NCI-H510A (cell line): ENCODE results near the gene SLC41A1.
A peak's percentile ranks its signal among the peaks of the same experiment; 100 is the strongest.

Source experiments
- DNase-seq: peaks from one replicate; lab custom pipeline; 2025; lab: John Stamatoyannopoulos, UW

The SLC41A1 gene

GRCh38 chr1:205822397-205822796 is 9.4 kb upstream of the SLC41A1 start:
- DNase-seq, result no peak

DNA sequence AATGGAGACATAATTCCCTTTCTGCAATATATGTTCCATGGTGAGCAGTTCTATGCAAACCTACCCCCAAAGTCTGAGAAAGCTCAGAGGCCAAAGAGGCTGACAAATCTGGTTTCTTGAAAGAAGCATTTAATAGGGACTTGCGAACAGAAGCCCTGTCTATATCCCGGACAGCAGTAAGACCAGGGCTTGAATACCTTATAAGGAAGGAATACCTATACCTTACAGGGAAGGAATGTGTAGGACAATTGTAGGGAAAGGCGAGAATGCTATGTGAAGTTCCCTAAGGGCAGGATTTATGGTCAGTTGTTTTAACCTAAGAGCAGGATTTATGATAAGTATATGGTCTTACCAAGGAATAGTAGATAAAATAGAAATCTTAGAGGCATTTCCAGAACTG is 5.0 kb upstream of the SLC41A1 start:
- DNase-seq, result no peak

DNA sequence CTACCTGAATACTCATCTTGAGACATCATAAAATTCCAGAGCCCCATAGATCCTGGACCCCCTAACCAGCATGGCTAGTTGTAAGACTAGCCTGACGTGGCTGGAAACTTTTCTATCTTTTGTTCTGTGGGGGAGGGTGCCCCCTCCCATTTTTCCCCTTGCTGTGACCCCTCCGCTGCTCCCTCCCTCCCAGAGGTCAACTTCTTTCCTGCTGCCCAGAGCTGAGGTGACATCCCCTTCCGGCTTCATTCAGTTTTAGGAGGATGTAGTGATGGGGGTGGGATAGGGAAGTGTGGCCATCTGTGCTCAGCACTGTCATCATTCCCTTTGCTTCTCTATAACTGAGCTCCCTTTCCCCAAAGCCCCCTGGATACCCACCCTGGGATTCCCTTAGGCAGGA is 4.4 kb upstream of the SLC41A1 start:
- DNase-seq, result no peak

DNA sequence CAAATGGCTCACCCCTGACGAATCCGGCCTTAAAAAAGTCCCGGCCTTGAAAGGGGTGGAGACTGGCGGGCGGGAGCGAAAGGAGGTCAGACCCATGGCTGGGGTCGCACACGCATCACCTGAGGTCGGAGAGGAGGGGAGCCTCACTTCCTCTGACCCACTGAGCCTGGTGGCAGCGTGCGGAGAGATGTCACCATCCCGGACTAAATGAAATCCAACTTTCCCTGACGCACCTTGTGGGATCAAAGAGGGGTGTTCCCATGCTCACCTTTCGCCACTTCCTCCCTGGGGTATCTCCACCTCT is 709 bp upstream of the SLC41A1 start:
- DNase-seq, result no peak

- no peak for DNase-seq
These were observed 624 bp downstream of the SLC41A1 start for GRCh38 chr1:205812271-205812877.

GRCh38 chr1:205811660-205812059 is 1.3 kb downstream of the SLC41A1 start:
- no peak for DNase-seq

- no peak for DNase-seq
These were observed 2.4 kb downstream of the SLC41A1 start for GRCh38 chr1:205810448-205811157.

- no peak for DNase-seq
These were observed 3.1 kb downstream of the SLC41A1 start for GRCh38 chr1:205809942-205810345.

- no peak for DNase-seq
These were observed 3.5 kb downstream of the SLC41A1 start for GRCh38 chr1:205809469-205809868.

GRCh38 chr1:205805082-205805711 is 7.8 kb downstream of the SLC41A1 start:
- DNase-seq, result no peak

- DNase-seq, result no peak
These were observed 8.4 kb downstream of the SLC41A1 start for GRCh38 chr1:205804605-205805004.

GRCh38 chr1:205803986-205804385 is 9.0 kb downstream of the SLC41A1 start:
- DNase-seq, result no peak

DNA sequence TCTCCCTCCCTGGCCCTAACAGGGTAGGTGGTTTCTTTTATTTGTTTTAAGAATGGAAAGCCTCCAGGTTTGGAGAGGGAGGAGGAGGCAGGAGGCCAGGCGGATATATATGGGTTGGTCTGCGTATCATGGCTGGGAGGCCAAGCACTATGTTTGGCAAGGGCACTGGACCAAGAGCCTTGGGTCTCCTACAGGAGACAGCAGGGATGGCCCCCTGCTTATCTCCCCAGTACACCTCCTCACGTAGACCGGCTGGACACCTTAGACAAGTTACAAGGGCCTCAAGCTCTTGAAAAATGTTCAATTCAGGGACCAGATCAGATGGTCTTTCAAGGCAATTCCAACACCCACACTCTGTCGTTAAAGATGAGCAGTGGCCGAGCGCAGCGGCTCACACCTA is 10.9 kb downstream of the SLC41A1 start:
- no peak for DNase-seq

GRCh38 chr1:205800981-205801703 is 11.9 kb downstream of the SLC41A1 start:
- no peak for DNase-seq

- DNase-seq, result no peak
These were observed 12.6 kb downstream of the SLC41A1 start for GRCh38 chr1:205800427-205800826.

DNA sequence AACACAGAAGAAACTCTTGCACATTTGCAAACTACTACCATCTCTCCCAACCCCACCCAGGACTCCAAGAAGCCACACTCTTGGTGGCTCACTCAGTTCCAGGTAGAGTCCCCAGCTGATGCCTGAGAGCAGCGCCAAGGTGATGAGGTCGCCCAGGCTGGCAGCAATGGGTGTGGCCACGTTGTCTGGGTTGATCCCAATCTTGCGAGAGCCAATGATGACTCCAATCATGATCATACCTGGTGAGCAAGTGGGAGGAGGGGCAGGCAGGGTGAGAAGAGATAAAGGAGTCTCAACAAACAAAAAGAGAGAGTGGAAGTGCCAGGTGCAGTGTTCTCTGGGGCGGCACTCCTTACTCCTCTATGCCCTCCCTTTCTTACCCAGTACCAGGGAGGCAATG is 14.4 kb downstream of the SLC41A1 start:
- DNase-seq, result no peak

GRCh38 chr1:205797168-205797567 is 15.8 kb downstream of the SLC41A1 start:
- no peak for DNase-seq

DNA sequence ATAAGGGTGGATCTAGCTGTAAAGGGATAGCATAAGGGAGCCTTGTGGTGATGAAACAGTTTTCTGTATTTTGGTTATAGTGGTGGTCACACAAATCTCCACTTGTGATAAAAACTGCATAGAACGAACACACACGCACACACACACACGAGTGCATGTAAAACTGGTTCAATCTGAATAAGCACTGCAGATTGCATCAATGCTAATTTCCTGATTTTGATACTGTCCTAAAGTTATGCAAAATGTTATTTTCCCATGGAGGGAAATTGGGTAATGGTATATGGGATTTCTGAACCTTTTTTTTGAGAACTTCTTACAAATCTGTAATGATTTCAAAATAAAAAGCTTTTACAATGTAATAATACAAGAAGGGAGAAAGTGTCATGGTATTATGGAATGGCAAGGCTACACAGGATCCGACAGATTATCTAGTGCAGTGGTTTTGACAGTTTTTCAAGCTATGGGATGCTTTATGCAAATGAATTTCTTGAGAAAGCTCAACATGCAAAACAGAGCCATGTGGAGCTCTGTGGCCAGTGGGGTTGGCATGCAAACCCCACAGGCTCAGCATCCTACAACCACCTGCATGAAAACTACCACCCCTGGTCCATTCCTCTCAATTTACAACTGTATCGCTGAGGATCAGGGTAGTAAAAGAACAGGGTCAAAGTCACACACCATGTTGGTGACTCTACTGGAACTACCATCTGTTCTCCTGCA is 18.8 kb downstream of the SLC41A1 start:
- DNase-seq, result no peak

DNA sequence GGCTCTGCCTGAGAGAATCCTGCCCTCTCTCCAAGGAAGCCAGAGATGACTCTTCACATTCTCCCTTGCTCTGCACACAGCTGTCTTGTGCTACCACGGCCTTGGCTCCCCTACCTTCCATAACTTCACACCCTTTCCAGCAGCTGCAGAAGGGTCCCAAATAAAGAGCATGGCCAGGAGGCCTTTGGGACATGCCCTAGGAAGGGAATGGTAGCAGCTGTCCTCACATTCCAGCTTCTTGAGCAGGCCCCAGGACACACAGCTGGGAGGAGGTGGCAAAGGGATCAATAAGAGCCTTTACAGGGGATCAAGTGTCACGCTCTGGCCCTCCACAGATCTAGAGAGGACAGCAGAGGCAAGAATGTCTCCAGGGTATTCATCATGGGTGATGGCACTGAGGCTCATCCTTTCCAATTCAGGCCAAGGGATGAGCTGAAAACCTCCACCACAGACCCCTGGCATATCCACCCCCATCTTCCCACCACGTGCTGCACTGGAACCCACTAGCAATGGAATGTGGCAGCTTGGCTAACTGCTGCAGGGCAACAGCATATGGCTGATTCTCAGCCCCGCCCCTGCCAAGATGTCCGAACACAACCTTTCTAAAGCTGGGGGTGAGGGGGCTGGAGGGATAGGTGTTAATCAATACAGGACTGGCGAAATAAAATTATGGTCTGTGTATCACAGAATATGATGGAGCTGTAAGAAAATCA is 19.9 kb downstream of the SLC41A1 start:
- no peak for DNase-seq

GRCh38 chr1:205792481-205792881 is 20.5 kb downstream of the SLC41A1 start:
- DNase-seq, result no peak

- DNase-seq, result peak; percentile 19
These were observed 21.3 kb downstream of the SLC41A1 start for GRCh38 chr1:205791568-205792180.
